HG03521 (cell line): ENCODE measurements around the gene ZC3H12C.

Source experiments
- ATAC-seq: cut with Tn5 transposase; IDR thresholded peaks from one replicate; pipeline ENCODE4 v1.9.1; 2021; ENCODE audit warnings: mild to moderate bottlenecking, moderate library complexity; ENCODE audit not compliant: unreplicated experiment

ZC3H12C gene

DNA sequence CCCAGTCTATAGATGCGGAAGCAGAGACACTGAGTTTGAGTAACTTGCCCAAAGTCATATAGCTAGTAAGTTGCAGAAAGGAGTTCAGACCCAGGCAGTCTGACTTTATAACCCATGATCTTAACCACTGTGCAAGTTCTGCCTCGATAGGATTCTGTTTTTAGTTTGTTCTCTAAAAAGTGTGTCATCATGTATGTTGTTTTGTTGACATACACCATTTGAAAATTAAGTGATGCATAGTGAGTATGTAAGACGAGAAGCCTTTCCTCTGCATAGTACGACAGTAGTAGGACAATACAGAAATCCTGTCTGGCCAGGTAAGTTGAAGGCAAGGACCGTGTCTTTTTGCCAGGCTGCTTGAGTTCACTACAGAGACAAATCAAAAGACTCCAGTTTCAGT is 3.3 kb downstream of the ZC3H12C start:
- ATAC-seq, result no peak

DNA sequence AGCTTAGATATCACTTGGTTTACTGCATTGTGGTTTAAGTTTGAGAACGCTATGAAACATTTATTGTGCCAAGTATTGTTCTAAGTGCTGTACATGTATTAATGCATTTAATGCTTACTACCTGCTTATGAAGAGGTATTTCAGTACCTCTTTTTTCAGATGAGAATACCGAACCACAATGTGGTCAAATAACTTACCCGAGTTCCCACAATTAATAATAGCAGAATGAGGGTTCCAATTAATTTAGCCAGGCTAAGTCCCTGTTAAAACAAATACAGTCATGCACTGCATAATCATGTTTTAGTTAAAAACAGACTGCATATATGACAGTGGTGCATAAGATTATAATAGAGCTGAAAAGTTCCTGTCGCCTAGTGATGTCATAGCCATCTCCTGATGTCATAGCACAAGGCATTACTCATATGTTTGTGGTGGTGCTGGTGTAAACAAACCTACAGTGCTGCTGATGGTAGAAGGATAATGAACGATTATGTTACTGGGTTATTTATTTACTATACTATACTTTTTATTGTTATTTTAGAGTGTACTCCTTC is 4.3 kb downstream of the ZC3H12C start:
- no peak for ATAC-seq

DNA sequence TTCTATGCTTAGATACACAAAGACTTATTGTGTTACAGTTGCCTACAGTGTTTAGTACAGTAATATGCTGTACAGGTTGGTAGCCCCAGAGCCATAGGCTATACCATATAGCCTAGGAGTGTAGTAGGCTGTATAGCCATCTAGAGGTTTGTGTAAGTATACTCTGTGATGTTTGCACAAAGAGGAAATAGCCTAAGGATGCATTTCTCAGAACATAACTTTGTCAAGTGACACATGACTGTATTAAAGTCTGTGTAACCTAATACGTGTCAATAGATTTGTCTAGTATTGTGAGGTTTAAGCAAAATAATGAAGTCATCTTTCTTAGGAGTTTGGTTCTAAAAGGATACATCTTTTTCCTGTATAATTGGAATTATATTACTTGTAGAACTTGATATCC is 5.5 kb downstream of the ZC3H12C start:
- peak; percentile 66 for ATAC-seq

DNA sequence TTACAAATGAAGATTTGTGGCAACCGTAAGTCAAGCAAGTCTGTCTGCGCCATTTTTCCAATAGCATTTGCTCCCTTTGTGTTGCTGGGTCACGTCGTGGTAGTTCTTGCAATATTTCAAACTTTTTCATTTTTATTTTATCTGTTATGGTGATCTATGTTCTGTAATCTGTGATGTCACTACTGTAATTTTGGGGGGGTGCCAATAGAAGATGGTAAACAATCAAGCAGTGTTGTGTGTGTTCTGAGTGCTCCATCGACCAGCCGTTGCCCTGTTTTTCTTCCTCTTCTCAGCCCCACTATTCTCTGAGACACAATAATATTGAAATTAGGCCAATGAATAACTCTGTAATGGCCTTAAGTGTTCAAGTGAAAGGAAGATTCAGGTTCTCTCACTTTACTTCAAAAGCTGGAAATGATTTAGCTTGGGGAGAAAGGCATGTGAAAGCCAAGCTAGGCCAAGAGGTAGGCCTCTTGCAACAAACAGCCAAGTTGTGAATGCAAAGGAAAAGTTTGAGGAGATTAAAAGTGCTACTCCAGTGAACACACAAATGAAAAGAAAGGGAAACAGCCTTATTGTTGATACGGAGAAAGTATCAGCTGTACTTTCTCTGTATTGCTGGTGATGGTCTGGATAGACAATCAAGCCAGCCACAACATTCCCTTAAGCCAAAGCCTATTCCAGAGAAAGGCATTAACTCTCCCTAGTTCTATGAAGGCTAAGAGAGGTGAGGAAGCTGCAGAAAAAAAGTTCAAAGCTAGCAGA is 7.5 kb downstream of the ZC3H12C start:
- ATAC-seq, result no peak

DNA sequence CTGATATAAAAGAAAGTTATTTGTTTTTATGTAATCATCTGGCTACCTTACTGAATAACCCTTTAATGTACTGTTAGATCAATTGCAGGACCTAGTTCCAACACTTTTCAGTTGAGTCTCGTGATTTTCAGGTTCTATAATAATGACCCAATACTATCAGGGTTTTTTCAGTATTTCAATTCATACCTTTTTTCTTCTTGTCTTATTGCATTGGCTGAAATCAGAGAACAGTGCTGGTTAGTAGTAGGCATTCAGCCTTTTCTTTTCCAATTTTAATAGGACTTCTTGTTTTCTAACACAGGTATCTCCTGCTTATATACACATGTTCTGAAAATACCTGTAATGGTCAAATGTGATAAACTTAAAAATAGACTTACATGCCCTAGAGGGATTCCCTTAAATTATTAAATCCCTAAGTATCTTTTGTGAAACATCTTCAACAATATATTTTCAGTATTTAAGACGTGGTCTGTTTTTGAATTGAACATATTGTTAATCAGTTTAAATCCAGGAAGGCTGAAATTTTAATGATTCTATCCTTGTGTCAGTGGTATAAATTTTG is 13.6 kb downstream of the ZC3H12C start:
- no peak for ATAC-seq

GRCh38 chr11:110110854-110111253 is 17.7 kb downstream of the ZC3H12C start:
- ATAC-seq, result no peak

GRCh38 chr11:110112457-110112856 is 19.3 kb downstream of the ZC3H12C start:
- ATAC-seq, result no peak

- no peak for ATAC-seq
Measured at GRCh38 chr11:110113505-110113904, 20.3 kb downstream of the ZC3H12C start.

DNA sequence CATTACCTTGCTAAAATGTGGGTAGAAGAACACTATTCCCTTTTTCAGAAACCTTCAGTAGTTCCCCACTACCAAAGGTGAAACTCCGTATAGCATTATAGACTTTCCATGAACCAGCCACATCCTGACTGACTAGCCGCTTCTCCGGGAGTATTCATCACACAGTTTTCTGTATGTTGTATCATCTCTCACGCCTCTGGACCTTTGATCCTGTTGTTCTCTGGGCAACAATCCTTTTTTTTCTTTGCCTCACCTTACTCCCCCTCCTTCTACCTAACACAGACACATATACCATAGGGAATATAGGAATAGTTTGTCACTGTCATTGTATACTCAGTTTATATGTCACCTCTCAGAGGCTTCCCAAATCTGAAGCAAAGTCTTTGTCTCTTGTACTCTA is 20.8 kb downstream of the ZC3H12C start:
- ATAC-seq, result no peak

GRCh38 chr11:110119317-110119716 is 26.1 kb downstream of the ZC3H12C start:
- ATAC-seq, result no peak

GRCh38 chr11:110121204-110121603 is 28.0 kb downstream of the ZC3H12C start:
- no peak for ATAC-seq

DNA sequence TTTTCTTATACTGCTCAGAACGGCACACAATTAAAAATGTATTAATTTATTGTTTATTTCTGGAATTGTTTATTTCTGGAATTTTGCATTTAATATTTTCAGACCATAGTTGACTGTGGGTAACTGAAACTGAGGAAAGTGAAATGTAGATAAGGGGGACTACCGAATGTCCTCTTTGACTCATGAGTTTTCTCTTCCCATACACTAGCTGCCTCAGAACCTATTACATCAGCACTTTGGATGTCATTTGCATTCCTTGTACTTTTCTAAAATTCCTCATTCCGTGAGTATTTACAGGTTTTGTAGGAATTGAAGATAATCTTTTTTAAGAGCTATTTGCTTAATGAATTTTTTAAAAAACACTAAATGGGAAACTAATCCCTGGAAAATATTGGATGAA is 29.8 kb downstream of the ZC3H12C start:
- no peak for ATAC-seq

DNA sequence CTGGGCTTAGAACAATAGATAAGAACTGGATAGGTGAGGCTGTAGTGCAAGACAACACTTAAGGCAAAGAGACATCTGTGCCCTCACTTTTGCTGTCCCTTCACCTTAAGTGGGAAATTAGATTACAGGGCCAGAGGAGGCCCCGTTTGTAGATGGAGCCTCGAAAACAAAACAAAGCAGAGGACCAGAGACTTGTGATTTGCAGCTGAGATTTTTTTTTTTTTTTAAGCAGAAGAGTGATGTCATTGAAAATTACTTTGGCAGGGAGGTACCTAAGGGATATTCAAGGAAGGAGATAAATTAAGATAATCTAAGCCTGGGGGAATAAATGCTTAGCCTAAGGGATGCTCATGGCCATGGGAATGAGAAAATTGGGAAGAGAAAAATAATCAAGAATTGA is 31.4 kb downstream of the ZC3H12C start:
- ATAC-seq, result no peak

DNA sequence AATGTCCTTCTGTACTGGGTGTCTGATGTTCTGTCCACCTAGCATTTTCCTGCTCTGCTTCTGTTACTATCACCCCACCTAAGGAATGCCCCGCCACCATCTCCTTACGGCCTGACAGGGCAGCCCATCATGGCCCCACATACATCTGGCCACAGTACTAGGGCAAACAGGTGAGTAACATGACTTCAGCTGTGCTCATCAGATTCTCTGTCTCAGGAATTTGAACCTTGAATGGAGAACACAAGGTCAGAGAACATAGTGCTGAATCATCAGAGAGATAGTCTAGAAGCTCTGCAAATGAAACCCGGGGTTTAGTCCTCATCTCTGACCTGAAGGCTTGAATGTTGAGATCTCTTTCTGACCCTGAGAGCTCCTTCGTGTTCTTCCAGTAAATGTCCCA is 32.4 kb downstream of the ZC3H12C start:
- ATAC-seq, result no peak

GRCh38 chr11:110126936-110127335 is 33.7 kb downstream of the ZC3H12C start:
- no peak for ATAC-seq

- ATAC-seq, result no peak
Measured at GRCh38 chr11:110128161-110128560, 35.0 kb downstream of the ZC3H12C start.

GRCh38 chr11:110130642-110131238 is 37.5 kb downstream of the ZC3H12C start:
- ATAC-seq, result no peak

GRCh38 chr11:110131386-110132123 is 38.4 kb downstream of the ZC3H12C start:
- no peak for ATAC-seq

- no peak for ATAC-seq
Measured at GRCh38 chr11:110133160-110133559, 40.0 kb downstream of the ZC3H12C start.

DNA sequence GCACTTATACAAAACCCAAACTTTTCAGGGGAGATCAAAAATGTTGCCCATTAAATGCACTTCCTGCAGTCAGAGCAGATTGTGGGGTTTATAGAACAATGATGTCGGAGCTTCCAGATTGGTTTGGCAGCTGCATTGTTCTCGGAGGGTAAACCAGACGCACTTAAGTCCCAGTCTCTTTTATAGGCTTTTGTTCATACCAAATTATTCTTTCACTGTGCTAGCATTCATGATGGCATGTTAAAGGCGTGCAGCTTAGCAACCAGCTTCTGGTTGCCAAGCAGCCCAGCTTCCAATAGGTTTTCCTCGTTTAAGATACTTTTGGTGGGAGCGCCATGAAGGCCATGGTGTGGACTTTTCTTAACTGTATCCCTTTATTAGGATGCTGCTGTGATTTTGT is 40.9 kb downstream of the ZC3H12C start:
- ATAC-seq, result no peak

DNA sequence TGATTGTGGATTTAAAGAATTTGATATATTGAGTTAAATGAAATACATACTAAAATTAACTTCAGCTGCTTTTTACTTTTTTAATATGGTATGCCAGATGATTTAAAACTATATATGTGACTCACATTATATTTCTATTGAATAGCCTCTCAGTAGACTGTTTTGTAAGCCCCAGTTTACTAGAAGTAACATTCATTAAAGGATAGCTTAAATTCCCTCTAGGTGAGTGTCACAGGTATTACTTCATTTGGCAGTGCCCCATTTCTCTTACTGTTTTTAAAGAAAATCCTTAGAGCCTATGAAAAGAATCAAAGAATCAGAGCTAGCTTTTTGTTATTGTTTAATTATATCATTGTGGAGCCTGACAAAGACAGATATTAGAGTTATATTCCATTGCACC is 48.6 kb downstream of the ZC3H12C start:
- ATAC-seq, result no peak
